HepG2 (cell line): ENCODE data around the gene USH2A.

Experiments
- EP300 ChIP-seq, 3 experiments: sonication (generic) in 1 of 3; formaldehyde crosslinking in 1 of 3; IDR thresholded peaks; 2 replicates each; pipeline versions ENCODE4 v1.5.1 to v1.6.1; 2011 to 2020; ENCODE audit warnings: low read depth in 2 of 3, low read length in 2 of 3, borderline replicate concordance in 1 of 3, improper control_type of control experiment in 1 of 3, mild to moderate bottlenecking in 1 of 3, missing genetic modification reagents in 1 of 3, moderate library complexity in 1 of 3
- KDM6A ChIP-seq: IDR thresholded peaks from 2 replicates; pipeline ENCODE4 v1.6.1; 2016; ENCODE audit warnings: low read depth
- KLF9 ChIP-seq: IDR thresholded peaks from 2 replicates; pipeline ENCODE4 v1.6.1; 2016; ENCODE audit warnings: low read depth
- YY1 ChIP-seq: IDR thresholded peaks from 2 replicates; pipeline ENCODE4 v1.6.1; 2011; ENCODE audit warnings: low read length, low read depth, moderate library complexity, mild to moderate bottlenecking; ENCODE audit not compliant: insufficient read depth, insufficient replicate concordance
- ZBTB7B ChIP-seq: sonication (generic); formaldehyde crosslinking; IDR thresholded peaks from 2 replicates; pipeline ENCODE4 v1.4.0; 2020; ENCODE audit warnings: missing genetic modification reagents
- ZNF747 ChIP-seq: sonication (generic); formaldehyde crosslinking; IDR thresholded peaks from 2 replicates; pipeline ENCODE4 v1.8.1; 2023; ENCODE audit warnings: missing genetic modification reagents, mild to moderate bottlenecking, borderline replicate concordance
- TF ChIP-seq, protein P1 (sequence below): sonication (generic); formaldehyde crosslinking; IDR thresholded peaks from 2 replicates; pipeline ENCODE4 v1.5.1; 2020; ENCODE audit warnings: mild to moderate bottlenecking, missing genetic modification reagents

DNA sequence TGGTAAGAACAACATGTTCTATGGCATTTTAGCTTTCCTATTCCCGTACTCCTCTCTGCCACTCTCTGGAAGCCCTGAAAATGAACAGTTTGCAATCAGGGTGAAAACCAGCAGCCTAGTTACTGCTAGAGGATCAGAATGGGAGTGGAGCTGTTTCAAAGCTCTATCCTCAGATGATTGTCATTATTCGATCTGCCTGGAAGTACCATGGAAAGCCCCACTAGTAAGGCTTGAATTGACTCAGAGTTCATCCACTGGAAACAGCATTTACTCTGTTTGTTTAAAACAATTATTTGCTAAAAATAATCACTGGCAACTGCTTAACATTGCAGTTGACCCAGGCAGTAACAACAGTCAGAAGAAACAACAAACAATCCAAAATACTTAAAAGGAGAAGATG is 91.2 kb downstream of the USH2A start:
- TF ChIP-seq, protein P1, sequence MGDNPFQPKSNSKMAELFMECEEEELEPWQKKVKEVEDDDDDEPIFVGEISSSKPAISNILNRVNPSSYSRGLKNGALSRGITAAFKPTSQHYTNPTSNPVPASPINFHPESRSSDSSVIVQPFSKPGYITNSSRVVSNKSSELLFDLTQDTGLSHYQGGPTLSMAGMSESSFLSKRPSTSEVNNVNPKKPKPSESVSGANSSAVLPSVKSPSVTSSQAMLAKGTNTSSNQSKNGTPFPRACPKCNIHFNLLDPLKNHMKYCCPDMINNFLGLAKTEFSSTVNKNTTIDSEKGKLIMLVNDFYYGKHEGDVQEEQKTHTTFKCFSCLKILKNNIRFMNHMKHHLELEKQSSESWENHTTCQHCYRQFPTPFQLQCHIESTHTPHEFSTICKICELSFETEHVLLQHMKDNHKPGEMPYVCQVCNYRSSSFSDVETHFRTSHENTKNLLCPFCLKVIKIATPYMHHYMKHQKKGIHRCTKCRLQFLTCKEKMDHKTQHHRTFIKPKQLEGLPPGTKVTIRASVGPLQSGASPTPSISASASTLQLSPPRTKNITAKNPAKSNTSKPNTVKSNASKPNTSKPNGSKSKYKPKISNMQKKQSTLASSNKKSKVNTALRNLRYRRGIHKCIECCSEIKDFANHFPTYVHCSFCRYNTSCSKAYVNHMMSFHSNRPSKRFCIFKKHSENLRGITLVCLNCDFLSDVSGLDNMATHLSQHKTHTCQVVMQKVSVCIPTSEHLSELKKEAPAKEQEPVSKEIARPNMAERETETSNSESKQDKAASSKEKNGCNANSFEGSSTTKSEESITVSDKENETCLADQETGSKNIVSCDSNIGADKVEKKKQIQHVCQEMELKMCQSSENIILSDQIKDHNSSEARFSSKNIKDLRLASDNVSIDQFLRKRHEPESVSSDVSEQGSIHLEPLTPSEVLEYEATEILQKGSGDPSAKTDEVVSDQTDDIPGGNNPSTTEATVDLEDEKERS (CRISPR knock-in tag), result no peak
- no peak for TF ChIP-seq EP300 (IDR thresholded peaks at IDR 0.05; ENCODE audit: low read depth in 2 of 2, low read length in 2 of 2)
- no peak for TF ChIP-seq EP300 (CRISPR knock-in tag; IDR thresholded peaks at IDR 0.05; ENCODE audit: borderline replicate concordance)
- no peak for TF ChIP-seq KDM6A
- TF ChIP-seq KLF9 (CRISPR knock-in tag), result no peak
- TF ChIP-seq YY1, result no peak
- TF ChIP-seq ZNF747 (CRISPR knock-in tag), result no peak
- no peak for TF ChIP-seq ZBTB7B (CRISPR knock-in tag)
